H1 (cell line): ENCODE results near the gene LENG9. TPM values are rescaled to one million over a fixed set of nuclear protein-coding genes. Genes with fewer than 3 reads are reported as not detected.

Experiments
- CTCF ChIA-PET: fragments of 300-600 bp; sonication (Branson Sonifier 250); formaldehyde crosslinking; loops from one replicate; lab custom pipeline; 2021; ENCODE audit not compliant: partially characterized antibody; lab: Charles Lee
- POLR2A ChIA-PET: fragments of 300-600 bp; sonication (Branson Sonifier 250); formaldehyde crosslinking; loops from one replicate; lab custom pipeline; 2021; ENCODE audit warnings: inconsistent platforms; ENCODE audit not compliant: partially characterized antibody; lab: Charles Lee
- DNase-seq, 2 experiments: peaks; one replicate each; pipeline versions ENCODE4 v3.0.0 to v3.0.0-alpha.2; 2010 to 2022; ENCODE audit warnings: low spot score in 2 of 2, low read depth in 1 of 2, mixed read lengths in 1 of 2
- FAIRE-seq: peaks from 2 replicates; lab custom pipeline; 2011; peaks lifted over from hg19 to GRCh38; lab: Jason Lieb, UNC
- H2AFZ ChIP-seq: 2 replicates; pipeline ENCODE4 v1.8.1; 2012; ENCODE audit warnings: low read length, inconsistent platforms
- H2AK5ac ChIP-seq: 2 replicates; pipeline ENCODE4 v1.6.1; 2013; ENCODE audit warnings: low read depth, low read length
- H2BK120ac ChIP-seq: replicated peaks from 2 replicates; pipeline ENCODE3; 2013; ENCODE audit warnings: low read depth, low read length, inconsistent platforms
- H2BK12ac ChIP-seq: 2 replicates; pipeline ENCODE4 v1.6.1; 2013; ENCODE audit warnings: low read depth, low read length
- H2BK15ac ChIP-seq: 2 replicates; pipeline ENCODE4 v1.6.1; 2013; ENCODE audit warnings: low read length
- H2BK20ac ChIP-seq: 2 replicates; pipeline ENCODE4 v1.6.1; 2013; ENCODE audit warnings: low read length
- H2BK5ac ChIP-seq: 2 replicates; pipeline ENCODE4 v1.6.1; 2013; ENCODE audit warnings: low read depth, low read length
- H3K14ac ChIP-seq: 2 replicates; pipeline ENCODE4 v1.6.1; 2013; ENCODE audit warnings: inconsistent platforms; ENCODE audit not compliant: insufficient read length
- H3K18ac ChIP-seq: 2 replicates; pipeline ENCODE4 v1.6.1; 2013; ENCODE audit warnings: low read length; ENCODE audit errors: extremely low read depth
- H3K23ac ChIP-seq: 2 replicates; pipeline ENCODE4 v1.6.1; 2013; ENCODE audit warnings: inconsistent platforms; ENCODE audit not compliant: insufficient read length
- H3K23me2 ChIP-seq: 2 replicates; pipeline ENCODE4 v1.6.1; 2013; ENCODE audit warnings: low read depth, low read length
- H3K27ac ChIP-seq: 2 replicates; pipeline ENCODE4 v1.6.1; 2011; ENCODE audit warnings: low read depth, low read length, inconsistent platforms
- H3K27me3 ChIP-seq, 4 experiments: replicated peaks in 1 of 4; 1 replicate in 1 of 4; 2 replicates in 3 of 4; pipeline versions ENCODE4 v1.6.1 to v1.8.1; 2011 to 2013; ENCODE audit warnings: low read length in 3 of 4, mild to moderate bottlenecking in 3 of 4, inconsistent platforms in 2 of 4, mixed read lengths in 2 of 4, moderate library complexity in 1 of 4; ENCODE audit not compliant: control insufficient read depth in 3 of 4, insufficient read depth in 3 of 4; ENCODE audit errors: extremely low read depth in 1 of 4
- H3K36me3 ChIP-seq, 4 experiments: 2 replicates each; pipeline versions ENCODE4 v1.6.1 to v1.8.1; 2011 to 2013; ENCODE audit warnings: mild to moderate bottlenecking in 4 of 4, low read length in 3 of 4, moderate library complexity in 2 of 4, control low read depth in 1 of 4, inconsistent platforms in 1 of 4; ENCODE audit not compliant: insufficient read depth in 4 of 4, control insufficient read depth in 2 of 4
- H3K4ac ChIP-seq: replicated peaks from 2 replicates; pipeline ENCODE3; 2013; ENCODE audit warnings: low read length, low read depth, mixed read lengths, inconsistent platforms; ENCODE audit not compliant: insufficient read length
- H3K4me1 ChIP-seq, 4 experiments: replicated peaks in 1 of 4; 1 replicate in 1 of 4; 2 replicates in 3 of 4; pipeline versions ENCODE4 v1.6.1 to v1.8.1; 2011 to 2013; ENCODE audit warnings: low read length in 3 of 4, inconsistent platforms in 2 of 4, mixed read lengths in 1 of 4; ENCODE audit not compliant: insufficient read depth in 4 of 4, control insufficient read depth in 3 of 4
- H3K4me2 ChIP-seq, 2 experiments: 2 replicates each; pipeline versions ENCODE4 v1.6.1 to v1.8.1; 2011 to 2013; ENCODE audit warnings: low read depth in 2 of 2, low read length in 2 of 2, control low read depth in 1 of 2, inconsistent platforms in 1 of 2, mild to moderate bottlenecking in 1 of 2; ENCODE audit not compliant: insufficient read depth in 1 of 2
- H3K4me3 ChIP-seq, 4 experiments: fragments of 200-600, 300-600 bp in 1 of 4; sonication (generic), shearing (Covaris generic), sonication (Bioruptor Twin) in 1 of 4; 2 replicates each; pipeline versions ENCODE4 v1.5.1 to v1.8.1; 2011 to 2016; ENCODE audit warnings: low read length in 4 of 4, low read depth in 3 of 4, control low read depth in 2 of 4, inconsistent platforms in 2 of 4, mild to moderate bottlenecking in 2 of 4, mixed read lengths in 1 of 4, moderate library complexity in 1 of 4; ENCODE audit not compliant: insufficient read depth in 2 of 4; ENCODE audit errors: extremely low read depth in 1 of 4
- H3K56ac ChIP-seq: replicated peaks from 2 replicates; pipeline ENCODE3; 2013; ENCODE audit warnings: low read depth, mild to moderate bottlenecking, mixed read lengths, low read length, inconsistent platforms; ENCODE audit not compliant: insufficient read length
- H3K79me1 ChIP-seq: 2 replicates; pipeline ENCODE4 v1.6.1; 2013; ENCODE audit warnings: low read depth, low read length, control low read depth
- H3K79me2 ChIP-seq, 2 experiments: 2 replicates each; pipeline versions ENCODE4 v1.6.1 to v1.8.1; 2012 to 2013; ENCODE audit warnings: low read length in 2 of 2, mild to moderate bottlenecking in 2 of 2, inconsistent platforms in 1 of 2; ENCODE audit not compliant: insufficient read depth in 2 of 2, control insufficient read depth in 1 of 2
- H3K9ac ChIP-seq, 4 experiments: replicated peaks in 1 of 4; 1 replicate in 1 of 4; 2 replicates in 3 of 4; pipeline versions ENCODE4 v1.6.1 to v1.8.1; 2011 to 2013; ENCODE audit warnings: low read depth in 3 of 4, low read length in 3 of 4, control low read depth in 2 of 4, mild to moderate bottlenecking in 2 of 4, moderate library complexity in 2 of 4, inconsistent platforms in 1 of 4; ENCODE audit errors: extremely low read depth in 1 of 4
- H3K9me3 ChIP-seq, 2 experiments: 2 replicates each; pipeline versions ENCODE4 v1.6.1 to v1.8.1; 2012 to 2013; ENCODE audit warnings: mild to moderate bottlenecking in 2 of 2, moderate library complexity in 2 of 2, control low read depth in 1 of 2, inconsistent platforms in 1 of 2, low read depth in 1 of 2, low read length in 1 of 2, mixed read lengths in 1 of 2; ENCODE audit not compliant: insufficient read depth in 2 of 2
- H4K20me1 ChIP-seq, 2 experiments: replicated peaks in 1 of 2; 2 replicates each; pipeline versions ENCODE3 to v1.8.1; 2011 to 2013; ENCODE audit warnings: inconsistent platforms in 2 of 2, low read length in 2 of 2, mild to moderate bottlenecking in 1 of 2; ENCODE audit not compliant: insufficient read depth in 2 of 2, control insufficient read depth in 1 of 2
- H4K5ac ChIP-seq: 2 replicates; pipeline ENCODE4 v1.6.1; 2013; ENCODE audit warnings: low read length, low read depth, mixed read lengths, inconsistent platforms; ENCODE audit not compliant: insufficient read length
- H4K8ac ChIP-seq: 2 replicates; pipeline ENCODE4 v1.8.0; 2013; ENCODE audit warnings: mild to moderate bottlenecking, moderate library complexity, low read length, inconsistent platforms; ENCODE audit not compliant: insufficient read depth; ENCODE audit errors: extremely low read depth
- H4K91ac ChIP-seq: replicated peaks from 2 replicates; pipeline ENCODE3; 2013; ENCODE audit warnings: low read length, mixed read lengths, inconsistent platforms; ENCODE audit not compliant: insufficient read length
- POLR2A ChIP-seq, 2 experiments: IDR thresholded peaks; 1 replicate in 1 of 2; 2 replicates in 1 of 2; pipeline ENCODE4 v1.6.1; 2011; ENCODE audit warnings: low read depth in 2 of 2, low read length in 2 of 2, mild to moderate bottlenecking in 2 of 2; ENCODE audit errors: control extremely low read depth in 1 of 2
- POLR2AphosphoS5 ChIP-seq: IDR thresholded peaks from 2 replicates; pipeline ENCODE4 v1.6.1; 2011; ENCODE audit warnings: low read depth, low read length
- SP2 ChIP-seq: IDR thresholded peaks from 2 replicates; pipeline ENCODE4 v1.6.1; 2012; ENCODE audit warnings: mild to moderate bottlenecking, low read length, inconsistent platforms
- TAF1 ChIP-seq: IDR thresholded peaks from 2 replicates; pipeline ENCODE4 v1.6.1; 2011; ENCODE audit warnings: mild to moderate bottlenecking, low read depth, low read length
- WGBS, 2 experiments: shearing (Covaris generic) in 1 of 2; methylation state at CpG; one replicate each; pipeline versions ENCODE4 v1.1.6 to v1.1.7; 2013 to 2015; ENCODE audit warnings: low lambda C conversion rate in 2 of 2, mixed read lengths in 2 of 2, inconsistent platforms in 1 of 2, low coverage in 1 of 2, missing lambda C conversion rate in 1 of 2; ENCODE audit not compliant: insufficient replicate concordance in 2 of 2, insufficient coverage in 1 of 2, insufficient read length in 1 of 2; ENCODE audit errors: extremely low coverage in 1 of 2, missing lambda C conversion rate in 1 of 2; 5-methylcytosine and 5-hydroxymethylcytosine counted together
- polyA plus RNA-seq, 7 experiments: library from polyadenylated mRNA; depleted of rRNA in 3 of 7; stranded (reverse) in 5 of 7; unstranded in 2 of 7; fragments of >200 nt in 5 of 7; fragments of 200-250 nt in 2 of 7; gene quantifications; 1 replicate in 5 of 7; 2 replicates in 1 of 7; 4 replicates in 1 of 7; pipeline versions ENCODE4 v1.2.1 to v1.2.3, GENCODE V29; 2011 to 2013; ENCODE audit warnings: missing spikeins in 2 of 7, mixed read lengths in 2 of 7
- total RNA-seq: library from RNA; stranded (reverse); fragmentation: NEBNext Ultra II Directional; extraction: Animal tissue kit (Norgen Biotek cat#: 25700); gene quantifications from 2 replicates; pipeline ENCODE4 v1.2.1, GENCODE V29; 2021

The LENG9 gene
- total and polyA plus RNA-seq, 2 of the 8 experiments (the other 6 are each of a cell fraction or from before 2014, with no cell fraction given): 1.6 to 3.9 TPM

GRCh38 chr19:54433697-54434096 lies 29.9 kb downstream of the LENG9 start:
- H4K5ac ChIP-seq: no peak overlapping the region
- no peak overlapping the region for H2BK120ac ChIP-seq
- no peak overlapping the region for H3K4me2 ChIP-seq
- no peaks in the 10 kb centered on the region for H3K9me3 ChIP-seq
- H3K27ac ChIP-seq: no peak overlapping the region
- no peak overlapping the region for H3K4ac ChIP-seq
- peaks cover 0 to 6% (median 0%) of the 10 kb centered on the region in 4 experiments; a peak in 1 of 8 replicates for H3K36me3 ChIP-seq
- H2BK15ac ChIP-seq: no peak overlapping the region
- H3K23ac ChIP-seq: no peak overlapping the region
- H3K14ac ChIP-seq: no peak overlapping the region
- no peak overlapping the region for H3K9ac ChIP-seq
- H3K79me2 ChIP-seq: no peaks in the 10 kb centered on the region
- H3K4me1 ChIP-seq: peaks cover 0 to 37% (median 20%) of the 10 kb centered on the region in 4 experiments; a peak in 6 of 7 replicates
- ChIA-PET CTCF (interaction anchor here (1.7 to 2.0 kb wide), 2 partner anchors 13 to 42 kb away, joined by 9 to 11 read pairs; no protein-coding TSS in a partner anchor), POLR2A (interaction anchor here (0.9 to 13.5 kb wide), 9 partner anchors 13 to 43 kb away, joined by 3 to 133 read pairs (median 8); partner anchors contain the start of genes LENG8, LENG9 and TTYH1)
- H2BK12ac ChIP-seq: peak overlapping the region; percentile 52; the same call in 1 of the 2 replicates
- no peak for FAIRE-seq
- no peaks in the 10 kb centered on the region; a peak in 2 of 7 replicates for H3K27me3 ChIP-seq
- H3K18ac ChIP-seq: no peak overlapping the region
- no peak overlapping the region for H3K56ac ChIP-seq
- no peak overlapping the region for H2AK5ac ChIP-seq
- no peak overlapping the region for H4K8ac ChIP-seq
- no peak for DNase-seq
- H2BK20ac ChIP-seq: no peak overlapping the region
- H3K23me2 ChIP-seq: peaks cover 4% of the 10 kb centered on the region
- H2BK5ac ChIP-seq: no peak overlapping the region
- WGBS, 2 experiments: 92% methylated on average over 5 of the region's 5 CpGs; no CpG with 5 or more reads in 1 of the 2 experiments
- peaks cover 14 to 18% of the 10 kb centered on the region in 2 experiments for H4K20me1 ChIP-seq
- H2AFZ ChIP-seq: no peak overlapping the region
- no peak overlapping the region for H3K4me3 ChIP-seq
- H3K79me1 ChIP-seq: peaks cover 3% of the 10 kb centered on the region; the same call in 1 of the 2 replicates
- H4K91ac ChIP-seq: no peak overlapping the region
- TF ChIP-seq POLR2A (IDR thresholded peaks at IDR 0.05; ENCODE audit: control extremely low read depth in 1 of 2, low read depth in 2 of 2, low read length in 2 of 2): peak in 1 of 2 experiments; percentile 20; a peak in 1 of 3 replicates
- TF ChIP-seq TAF1: no peak
- peak; percentile 40; the same call in 1 of the 2 replicates for TF ChIP-seq POLR2AphosphoS5
- TF ChIP-seq SP2: no peak
- TF ChIP-seq, all 59 proteins: peak for 2
